HepG2 (cell line): ENCODE measurements around the gene BBLN. TPM values are rescaled to one million over a fixed set of nuclear protein-coding genes. Genes with fewer than 3 reads are reported as not detected.

Experiments used
- CHCHD3 ChIP-seq: sonication (generic); formaldehyde crosslinking; IDR thresholded peaks from 2 replicates; pipeline ENCODE4 v1.8.0; 2022; ENCODE audit warnings: mild to moderate bottlenecking, missing genetic modification reagents, moderate library complexity
- FOXC1 ChIP-seq: sonication (generic); formaldehyde crosslinking; IDR thresholded peaks from 2 replicates; pipeline ENCODE4 v1.8.0; 2022; ENCODE audit warnings: mild to moderate bottlenecking, missing genetic modification reagents, borderline replicate concordance
- HNRNPL ChIP-seq: fragments of 200-400 bp; formaldehyde crosslinking; IDR thresholded peaks from 2 replicates; pipeline ENCODE4 v1.6.1; 2017; ENCODE audit warnings: mild to moderate bottlenecking, low read depth, low read length
- LBX2 ChIP-seq: sonication (generic); formaldehyde crosslinking; IDR thresholded peaks from 2 replicates; pipeline ENCODE4 v1.5.0; 2020; ENCODE audit warnings: missing genetic modification reagents, mild to moderate bottlenecking, borderline replicate concordance
- MAFK ChIP-seq, 2 experiments: IDR thresholded peaks in 1 of 2; conservative IDR thresholded peaks in 1 of 2; 2 replicates each; pipeline ENCODE4 v1.6.1; 2011; ENCODE audit warnings: improper control_type of control experiment in 2 of 2, low read length in 2 of 2
- MED13 ChIP-seq: sonication (generic); formaldehyde crosslinking; IDR thresholded peaks from 2 replicates; pipeline ENCODE4 v1.5.0; 2020; ENCODE audit warnings: missing genetic modification reagents
- MYC ChIP-seq: sonication (generic); formaldehyde crosslinking; IDR thresholded peaks from 2 replicates; pipeline ENCODE4 v1.9.0; 2021; ENCODE audit warnings: missing genetic modification reagents, borderline replicate concordance
- NPAS2 ChIP-seq: sonication (generic); formaldehyde crosslinking; IDR thresholded peaks from 2 replicates; pipeline ENCODE4 v1.8.0; 2022; ENCODE audit warnings: mild to moderate bottlenecking, missing genetic modification reagents, borderline replicate concordance
- POGK ChIP-seq: sonication (generic); formaldehyde crosslinking; conservative IDR thresholded peaks from 2 replicates; pipeline ENCODE4 v1.8.0; 2022; ENCODE audit warnings: mild to moderate bottlenecking, moderate library complexity, missing genetic modification reagents
- SIX1 ChIP-seq: sonication (generic); formaldehyde crosslinking; IDR thresholded peaks from 2 replicates; pipeline ENCODE4 v1.4.0; 2020; ENCODE audit warnings: missing genetic modification reagents, borderline replicate concordance
- STAT6 ChIP-seq: sonication (generic); formaldehyde crosslinking; IDR thresholded peaks from 2 replicates; pipeline ENCODE4 v1.4.0; 2020; ENCODE audit warnings: missing genetic modification reagents, mild to moderate bottlenecking, borderline replicate concordance
- THYN1 ChIP-seq: sonication (generic); formaldehyde crosslinking; IDR thresholded peaks from 2 replicates; pipeline ENCODE4 v1.8.1; 2023; ENCODE audit warnings: low read depth, mild to moderate bottlenecking, moderate library complexity, missing genetic modification reagents, borderline replicate concordance
- YEATS2 ChIP-seq: sonication (generic); formaldehyde crosslinking; IDR thresholded peaks from 2 replicates; pipeline ENCODE4 v1.4.0; 2020; ENCODE audit warnings: missing genetic modification reagents, borderline replicate concordance
- ZC3H4 ChIP-seq: sonication (generic); formaldehyde crosslinking; IDR thresholded peaks from 2 replicates; pipeline ENCODE4 v1.4.0; 2020; ENCODE audit warnings: missing genetic modification reagents, borderline replicate concordance
- ZMYM3 ChIP-seq: sonication (generic); formaldehyde crosslinking; IDR thresholded peaks from 2 replicates; pipeline ENCODE4 v1.5.1; 2020; ENCODE audit warnings: mild to moderate bottlenecking, missing genetic modification reagents
- ZNF354B ChIP-seq: sonication (generic); formaldehyde crosslinking; IDR thresholded peaks from 2 replicates; pipeline ENCODE4 v1.8.0; 2022; ENCODE audit warnings: mild to moderate bottlenecking, missing genetic modification reagents
- ZNF468 ChIP-seq: sonication (generic); formaldehyde crosslinking; IDR thresholded peaks from 2 replicates; pipeline ENCODE4 v1.8.0; 2022; ENCODE audit warnings: mild to moderate bottlenecking, moderate library complexity, missing genetic modification reagents
- ZNF547 ChIP-seq: sonication (generic); formaldehyde crosslinking; IDR thresholded peaks from 2 replicates; pipeline ENCODE4 v1.5.1; 2020; ENCODE audit warnings: mild to moderate bottlenecking, missing genetic modification reagents
- ZNF644 ChIP-seq: IDR thresholded peaks from 2 replicates; pipeline ENCODE4 v1.6.1; 2016; ENCODE audit warnings: low read depth
- ZSCAN20 ChIP-seq: sonication (generic); formaldehyde crosslinking; IDR thresholded peaks from 2 replicates; pipeline ENCODE4 v1.4.0; 2020; ENCODE audit warnings: missing genetic modification reagents, mild to moderate bottlenecking, borderline replicate concordance
- ZSCAN22 ChIP-seq: sonication (generic); formaldehyde crosslinking; IDR thresholded peaks from 2 replicates; pipeline ENCODE4 v1.4.0; 2020; ENCODE audit warnings: mild to moderate bottlenecking, missing genetic modification reagents
- ZSCAN9 ChIP-seq: IDR thresholded peaks from 2 replicates; pipeline ENCODE4 v1.6.1; 2016; ENCODE audit warnings: borderline replicate concordance
- ZZZ3 ChIP-seq: sonication (generic); formaldehyde crosslinking; IDR thresholded peaks from 2 replicates; pipeline ENCODE4 v1.4.0; 2020; ENCODE audit warnings: missing genetic modification reagents, mild to moderate bottlenecking, borderline replicate concordance
- polyA plus RNA-seq, 8 experiments: library from polyadenylated mRNA; depleted of rRNA in 3 of 8; stranded (reverse) in 7 of 8; unstranded in 1 of 8; fragments of >200 nt; fragmentation: Illumina TruSeq in 4 of 8; extraction: Trizol in 4 of 8; gene quantifications; 2 replicates each; pipeline versions ENCODE4 v1.2.1 to v1.2.3, GENCODE V29; 2011 to 2016; ENCODE audit warnings: low read depth in 4 of 8, missing spikeins in 1 of 8, mixed read lengths in 1 of 8; ENCODE audit not compliant: insufficient read depth in 1 of 8
- total RNA-seq, 5 experiments: library from RNA; depleted of rRNA; stranded (reverse); fragments of >200 nt; fragmentation: Illumina TruSeq; extraction: Trizol; gene quantifications; 2 replicates each; pipeline ENCODE4 v1.2.3, GENCODE V29; 2016; ENCODE audit warnings: low read depth in 1 of 5

Gene BBLN
- total and polyA plus RNA-seq, 2 of the 13 experiments (the other 11 are each of a cell fraction or from before 2014, with no cell fraction given) = 27.6 to 33.1 TPM

GRCh38 chr9:128115187-128116103 is 44.6 kb upstream of the BBLN start (continued):
- TF ChIP-seq STAT6 (CRISPR knock-in tag) (peak; percentile 96; the same call in 1 of the 2 replicates), ZZZ3 (peak; percentile 79; the same call in 1 of the 2 replicates), ZMYM3 (peak; percentile 99), NPAS2 (CRISPR knock-in tag) (peak; percentile 95; the same call in 1 of the 2 replicates), THYN1 (CRISPR knock-in tag) (no peak), ZNF354B (CRISPR knock-in tag) (no peak), ZSCAN22 (CRISPR knock-in tag) (peak; percentile 76; the same call in 1 of the 2 replicates), ZSCAN20 (no peak), ZSCAN9 (CRISPR knock-in tag) (peak; percentile 93), ZNF468 (CRISPR knock-in tag) (no peak), MAFK (conservative IDR thresholded peaks at IDR 0.05 in 1 of 2, IDR thresholded peaks at IDR 0.05 in 1 of 2; ENCODE audit: low read length in 2 of 2) (no peak), MED13 (no peak), HNRNPL (peak; percentile 91), CHCHD3 (CRISPR knock-in tag) (0 out of 2 replicates have a peak, but pooled peaks have one; percentile 24), ZC3H4 (CRISPR knock-in tag) (no peak), SIX1 (CRISPR knock-in tag) (peak; percentile 57; the same call in 1 of the 2 replicates), FOXC1 (peak; percentile 64), POGK (CRISPR knock-in tag) (no peak), LBX2 (CRISPR knock-in tag) (no peak), ZNF547 (CRISPR knock-in tag) (no peak; the same call in none of the 2 replicates), ZNF644 (CRISPR knock-in tag) (0 out of 2 replicates have a peak, but pooled peaks have one; percentile 56), YEATS2 (peak; percentile 63; the same call in 1 of the 2 replicates), MYC (peak; percentile 78; the same call in 1 of the 2 replicates)
